GM10266 (cell line): ENCODE results near the gene CAPN8.
A peak's percentile ranks its signal among the peaks of the same experiment; 100 is the strongest.

Experiments used
- DNase-seq: peaks from one replicate; pipeline ENCODE4 v3.0.0; 2012; ENCODE audit errors: extremely low spot score
- TF ChIP-seq, protein P1 (sequence below): IDR thresholded peaks from 2 replicates; pipeline ENCODE4 v1.5.1; 2012; ENCODE audit warnings: mild to moderate bottlenecking, low read depth; ENCODE audit not compliant: control insufficient read depth, insufficient read depth; ENCODE audit errors: missing control alignments

CAPN8 gene

GRCh38 chr1:223680188-223680587 lies 14.7 kb upstream of the CAPN8 start:
- no peak for DNase-seq
- TF ChIP-seq, protein P1, sequence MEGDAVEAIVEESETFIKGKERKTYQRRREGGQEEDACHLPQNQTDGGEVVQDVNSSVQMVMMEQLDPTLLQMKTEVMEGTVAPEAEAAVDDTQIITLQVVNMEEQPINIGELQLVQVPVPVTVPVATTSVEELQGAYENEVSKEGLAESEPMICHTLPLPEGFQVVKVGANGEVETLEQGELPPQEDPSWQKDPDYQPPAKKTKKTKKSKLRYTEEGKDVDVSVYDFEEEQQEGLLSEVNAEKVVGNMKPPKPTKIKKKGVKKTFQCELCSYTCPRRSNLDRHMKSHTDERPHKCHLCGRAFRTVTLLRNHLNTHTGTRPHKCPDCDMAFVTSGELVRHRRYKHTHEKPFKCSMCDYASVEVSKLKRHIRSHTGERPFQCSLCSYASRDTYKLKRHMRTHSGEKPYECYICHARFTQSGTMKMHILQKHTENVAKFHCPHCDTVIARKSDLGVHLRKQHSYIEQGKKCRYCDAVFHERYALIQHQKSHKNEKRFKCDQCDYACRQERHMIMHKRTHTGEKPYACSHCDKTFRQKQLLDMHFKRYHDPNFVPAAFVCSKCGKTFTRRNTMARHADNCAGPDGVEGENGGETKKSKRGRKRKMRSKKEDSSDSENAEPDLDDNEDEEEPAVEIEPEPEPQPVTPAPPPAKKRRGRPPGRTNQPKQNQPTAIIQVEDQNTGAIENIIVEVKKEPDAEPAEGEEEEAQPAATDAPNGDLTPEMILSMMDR = no peak

DNA sequence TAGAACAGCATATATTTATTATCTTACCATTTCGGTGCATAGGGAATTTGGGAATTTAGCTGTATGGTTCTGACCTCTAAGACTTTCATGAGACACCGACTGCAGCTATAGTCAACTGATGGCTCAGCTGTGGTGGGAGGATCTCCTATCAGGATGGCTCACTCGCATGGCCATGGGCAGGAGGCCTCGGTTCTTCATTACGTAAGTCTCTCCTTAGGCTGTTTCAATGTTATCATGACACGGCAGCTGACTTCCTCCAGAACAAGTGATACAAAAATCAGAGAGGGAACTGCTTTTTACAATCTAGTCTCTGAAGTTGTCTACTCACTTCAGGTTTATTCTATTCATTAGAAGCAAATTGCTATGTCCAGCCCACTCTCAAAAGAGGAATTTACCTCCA lies 13.3 kb upstream of the CAPN8 start:
- DNase-seq = no peak
- TF ChIP-seq, protein P1 = no peak

GRCh38 chr1:223674119-223674890 lies 8.8 kb upstream of the CAPN8 start:
- TF ChIP-seq, protein P1 = no peak
- DNase-seq = no peak

- no peak for DNase-seq
Measured at GRCh38 chr1:223670458-223671159, 5.1 kb upstream of the CAPN8 start.

DNA sequence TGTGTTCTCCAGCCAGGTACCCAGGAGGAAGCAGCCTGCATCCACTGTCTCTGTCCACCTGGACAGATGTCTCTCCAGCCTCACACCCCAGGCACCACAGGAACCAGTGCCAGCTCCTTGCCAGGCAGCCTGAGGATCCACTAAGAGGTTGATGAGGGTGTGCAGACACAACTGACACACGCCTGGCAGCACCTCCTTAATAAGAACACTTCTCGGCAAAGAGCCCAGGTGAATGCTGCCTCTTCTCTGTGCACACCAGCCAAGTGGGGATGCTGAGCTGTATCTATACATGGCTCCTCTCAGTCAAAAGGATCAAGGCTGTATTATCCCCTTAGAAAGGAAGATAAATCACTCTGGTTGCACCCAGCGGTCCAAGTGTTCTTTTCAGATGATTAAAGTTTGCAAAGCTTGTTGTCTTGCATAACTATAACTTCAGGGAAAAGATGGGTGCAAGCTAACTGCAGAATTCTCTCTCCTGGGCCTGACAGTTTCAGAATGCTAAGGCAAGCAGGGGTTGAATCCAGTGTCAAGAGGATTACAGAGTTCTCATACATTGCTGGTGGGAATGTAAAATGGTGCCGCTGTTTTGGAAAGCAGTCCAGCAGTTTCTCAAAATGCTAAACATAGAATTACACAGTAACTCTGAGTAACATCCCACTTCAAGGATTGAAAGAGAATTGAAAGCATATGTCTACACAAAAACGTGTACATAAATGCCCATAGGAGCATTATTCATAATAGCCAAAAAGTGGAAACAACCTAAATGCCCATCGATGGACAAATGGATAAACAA lies 3.7 kb upstream of the CAPN8 start:
- TF ChIP-seq, protein P1 = no peak
- DNase-seq = no peak

More at GRCh38 chr1:223670458-223671159, 5.1 kb upstream of the CAPN8 start:
- TF ChIP-seq, protein P1 = peak; percentile 49

DNA sequence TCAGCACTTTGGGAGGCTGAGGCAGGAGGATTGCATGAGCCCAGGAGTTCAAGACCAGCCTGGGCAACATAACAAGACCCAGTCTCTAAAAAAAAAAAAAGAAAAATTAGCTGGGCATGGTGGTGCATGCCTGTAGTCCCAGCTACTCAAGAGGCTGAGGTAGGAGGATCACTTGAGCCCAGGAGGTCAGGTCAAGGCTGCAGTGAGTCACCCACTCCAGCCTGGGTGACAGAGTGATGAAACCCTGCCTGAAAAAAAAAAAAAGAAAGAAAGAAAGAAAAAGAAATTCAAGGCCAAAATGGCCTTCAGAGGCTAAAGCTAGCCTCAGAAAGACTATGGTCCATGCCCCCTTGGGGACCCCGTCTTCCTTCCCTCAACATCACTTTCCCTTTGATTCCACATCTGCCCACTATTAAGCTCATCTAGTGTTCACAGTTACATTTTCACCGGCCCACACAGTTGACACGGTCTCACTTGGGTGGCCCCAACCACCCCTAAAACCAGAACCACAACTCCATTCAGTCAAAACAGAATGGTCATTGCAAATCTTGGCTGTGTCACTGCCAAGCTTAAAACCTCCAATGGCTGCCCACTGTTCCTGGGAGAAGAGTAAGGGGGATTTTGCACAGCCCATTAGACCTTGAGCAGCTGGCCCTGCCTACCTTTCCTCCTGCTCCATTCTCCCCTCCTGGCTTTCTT lies 2.1 kb upstream of the CAPN8 start:
- TF ChIP-seq, protein P1 = no peak
- DNase-seq = no peak
